OCI-LY1 (cell line): Measurements from ENCODE around the gene MEG3.

Experiments used
- EZH2 ChIP-seq: fragments of 200-600 bp; sonication (generic), shearing (Covaris generic); IDR thresholded peaks from 2 replicates; pipeline ENCODE4 v1.8.0; 2017; ENCODE audit warnings: borderline replicate concordance, mixed run types, mild to moderate bottlenecking, antibody characterized with exemption, low read length, moderate library complexity, mixed read lengths
- TF ChIP-seq, protein P1 (sequence below): fragments of 200-600 bp; sonication (generic), shearing (Covaris generic); IDR thresholded peaks from 2 replicates; pipeline ENCODE4 v1.5.1; 2017; ENCODE audit warnings: mild to moderate bottlenecking, antibody characterized with exemption, low read length, moderate library complexity, mixed read lengths

- TF ChIP-seq, protein P1, sequence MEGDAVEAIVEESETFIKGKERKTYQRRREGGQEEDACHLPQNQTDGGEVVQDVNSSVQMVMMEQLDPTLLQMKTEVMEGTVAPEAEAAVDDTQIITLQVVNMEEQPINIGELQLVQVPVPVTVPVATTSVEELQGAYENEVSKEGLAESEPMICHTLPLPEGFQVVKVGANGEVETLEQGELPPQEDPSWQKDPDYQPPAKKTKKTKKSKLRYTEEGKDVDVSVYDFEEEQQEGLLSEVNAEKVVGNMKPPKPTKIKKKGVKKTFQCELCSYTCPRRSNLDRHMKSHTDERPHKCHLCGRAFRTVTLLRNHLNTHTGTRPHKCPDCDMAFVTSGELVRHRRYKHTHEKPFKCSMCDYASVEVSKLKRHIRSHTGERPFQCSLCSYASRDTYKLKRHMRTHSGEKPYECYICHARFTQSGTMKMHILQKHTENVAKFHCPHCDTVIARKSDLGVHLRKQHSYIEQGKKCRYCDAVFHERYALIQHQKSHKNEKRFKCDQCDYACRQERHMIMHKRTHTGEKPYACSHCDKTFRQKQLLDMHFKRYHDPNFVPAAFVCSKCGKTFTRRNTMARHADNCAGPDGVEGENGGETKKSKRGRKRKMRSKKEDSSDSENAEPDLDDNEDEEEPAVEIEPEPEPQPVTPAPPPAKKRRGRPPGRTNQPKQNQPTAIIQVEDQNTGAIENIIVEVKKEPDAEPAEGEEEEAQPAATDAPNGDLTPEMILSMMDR, result no peak
- no peak for TF ChIP-seq EZH2
Measured at GRCh38 chr14:100861188-100861936, 35.4 kb downstream of the MEG3 start.
